GM12891 (cell line): Measurements from ENCODE around the gene GTPBP1.
A peak's percentile ranks its signal among the peaks of the same experiment; 100 is the strongest.

Experiments
- DNase-seq: peaks from one replicate; pipeline ENCODE4 v3.0.0; 2011; ENCODE audit warnings: low spot score; ENCODE audit not compliant: insufficient read length
- FAIRE-seq: peaks from 2 replicates; lab custom pipeline; 2011; peaks lifted over from hg19 to GRCh38; lab: Jason Lieb, UNC
- PAX5 ChIP-seq: IDR thresholded peaks from 2 replicates; pipeline ENCODE4 v1.6.1; 2011; ENCODE audit warnings: low read length, moderate library complexity, mild to moderate bottlenecking; ENCODE audit not compliant: insufficient read depth, severe bottlenecking
- POLR2A ChIP-seq: IDR thresholded peaks from 2 replicates; pipeline ENCODE4 v1.6.1; 2011; ENCODE audit warnings: low read depth, low read length, control low read depth
- POLR2AphosphoS5 ChIP-seq: IDR thresholded peaks from 2 replicates; pipeline ENCODE4 v1.6.1; 2011; ENCODE audit warnings: low read depth, low read length, control low read depth
- POU2F2 ChIP-seq: IDR thresholded peaks from 2 replicates; pipeline ENCODE4 v1.6.1; 2011; ENCODE audit warnings: low read depth, mild to moderate bottlenecking, control low read depth, low read length, moderate library complexity
- SPI1 ChIP-seq: IDR thresholded peaks from 2 replicates; pipeline ENCODE4 v1.6.1; 2011; ENCODE audit warnings: low read depth, low read length, control low read depth
- TAF1 ChIP-seq: IDR thresholded peaks from 2 replicates; pipeline ENCODE4 v1.6.1; 2011; ENCODE audit warnings: low read depth, low read length, control low read depth

The GTPBP1 gene

DNA sequence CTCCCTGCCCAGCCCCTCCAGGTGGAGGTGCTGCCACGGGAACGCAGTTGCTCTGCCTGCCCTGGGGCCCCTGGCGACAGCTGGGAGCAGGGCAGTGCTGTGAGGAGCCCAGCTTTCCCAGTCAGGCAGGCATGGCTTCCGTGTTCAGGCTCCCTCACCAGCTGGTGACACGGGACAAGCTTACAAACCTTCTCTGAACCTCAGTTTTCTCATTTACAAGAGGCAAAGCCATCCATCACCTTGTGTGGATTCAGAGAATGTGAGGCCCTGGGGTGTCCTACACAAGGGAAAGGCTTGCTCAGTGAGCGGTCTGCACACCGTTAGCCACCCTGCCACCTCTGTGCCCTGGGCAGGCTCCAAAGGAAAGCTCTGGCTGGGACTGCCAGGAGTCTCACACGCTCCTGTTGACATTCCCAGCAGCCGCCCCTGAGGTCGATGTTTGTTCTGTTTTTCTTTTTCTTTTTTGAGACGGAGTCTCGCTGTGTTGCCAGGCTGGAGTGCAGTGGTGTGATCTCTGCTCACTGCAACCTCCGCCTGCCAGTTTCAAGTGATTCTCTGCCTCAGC lies 26.6 kb downstream of the GTPBP1 start:
- no peak for DNase-seq
- no peak for TF ChIP-seq PAX5
- TF ChIP-seq POLR2A: peak; percentile 44; the same call in 1 of the 2 replicates
- no peak for TF ChIP-seq POU2F2
- TF ChIP-seq POLR2AphosphoS5: no peak
- no peak for FAIRE-seq

GRCh38 chr22:38733329-38733723 lies 27.6 kb downstream of the GTPBP1 start:
- TF ChIP-seq POU2F2: peak; percentile 18; the same call in 1 of the 2 replicates
- TF ChIP-seq SPI1: no peak
- peak; percentile 63 for TF ChIP-seq POLR2AphosphoS5
- FAIRE-seq (peak; percentile 84), DNase-seq (no peak)

DNA sequence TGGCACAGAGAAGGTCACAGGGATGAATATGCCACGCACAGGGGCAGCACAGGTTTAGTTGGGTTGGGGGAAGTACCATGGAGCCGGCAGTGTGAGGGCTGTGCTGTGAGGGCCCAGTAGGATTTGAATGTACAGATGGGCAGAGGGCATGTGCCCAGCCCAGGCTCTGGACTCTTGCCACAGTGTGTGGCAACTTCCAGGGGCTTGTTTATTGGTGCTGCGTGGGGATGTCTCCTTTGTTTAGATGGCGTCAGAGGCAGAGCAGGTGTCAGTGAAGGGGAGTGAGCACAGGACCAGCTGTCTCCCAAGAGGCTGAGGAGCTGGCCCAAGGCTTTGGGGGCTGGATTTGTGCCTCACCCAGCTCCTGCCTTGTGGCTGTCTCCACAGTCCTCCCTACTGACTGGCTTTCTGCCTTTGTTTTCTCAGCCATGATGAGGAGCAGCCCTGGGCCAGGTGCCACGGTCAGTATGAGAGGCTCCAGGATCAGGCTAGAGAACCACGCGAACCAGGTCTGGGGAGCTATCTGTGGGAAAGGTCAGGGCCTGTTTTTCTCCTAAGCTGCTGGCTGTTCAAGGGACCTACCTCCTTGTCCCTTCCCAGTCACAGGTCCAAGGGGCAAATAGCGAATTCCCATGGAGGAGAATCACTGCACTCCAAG lies 28.1 kb downstream of the GTPBP1 start:
- 0 out of 2 replicates have a peak, but pooled peaks have one; percentile 3 for TF ChIP-seq POU2F2
- no peak for TF ChIP-seq TAF1
- no peak for TF ChIP-seq SPI1
- TF ChIP-seq PAX5: no peak
- TF ChIP-seq POLR2A: no peak; the same call in 1 of the 2 replicates
- no peak; the same call in 1 of the 2 replicates for TF ChIP-seq POLR2AphosphoS5
- DNase-seq: no peak
- FAIRE-seq: peak; percentile 26

- FAIRE-seq: no peak
- no peak for TF ChIP-seq POU2F2
- TF ChIP-seq POLR2A: no peak
- TF ChIP-seq TAF1: no peak
- TF ChIP-seq POLR2AphosphoS5: no peak
- no peak for TF ChIP-seq SPI1
- no peak for TF ChIP-seq PAX5
- DNase-seq: no peak
These were observed 28.8 kb downstream of the GTPBP1 start for GRCh38 chr22:38734421-38735100.

DNA sequence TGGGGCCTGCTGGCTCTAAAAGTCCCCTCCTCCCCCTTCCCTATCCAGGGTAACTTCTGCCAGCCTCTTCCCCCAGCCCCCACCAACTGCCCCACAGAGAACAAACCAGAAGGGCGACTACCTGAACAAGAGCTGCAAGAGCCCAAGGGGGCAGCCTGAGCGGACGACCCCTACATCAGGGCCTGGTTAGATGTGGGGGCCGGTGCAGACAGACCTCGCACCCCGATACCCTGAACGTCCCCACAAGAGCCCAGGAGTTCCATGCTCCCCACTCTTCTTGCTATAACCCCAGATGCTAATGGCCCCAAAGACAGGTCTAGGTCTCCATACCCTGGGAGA lies 29.4 kb downstream of the GTPBP1 start:
- FAIRE-seq (no peak), DNase-seq (no peak)
- no peak for TF ChIP-seq POLR2A
- TF ChIP-seq POU2F2: no peak
- no peak for TF ChIP-seq TAF1
- no peak for TF ChIP-seq SPI1
- TF ChIP-seq PAX5: no peak
- TF ChIP-seq POLR2AphosphoS5: no peak

- no peak for FAIRE-seq
- TF ChIP-seq TAF1: no peak
- TF ChIP-seq POLR2A: peak; percentile 21; the same call in 1 of the 2 replicates
- peak; percentile 68 for TF ChIP-seq POLR2AphosphoS5
- TF ChIP-seq SPI1: no peak
- no peak for TF ChIP-seq POU2F2
- no peak for DNase-seq
These were observed 29.9 kb downstream of the GTPBP1 start for GRCh38 chr22:38735465-38736256.

- TF ChIP-seq TAF1: no peak
- TF ChIP-seq POU2F2: no peak
- no peak for TF ChIP-seq POLR2AphosphoS5
- no peak for TF ChIP-seq POLR2A
- no peak for TF ChIP-seq PAX5
- TF ChIP-seq SPI1: no peak
- DNase-seq (no peak), FAIRE-seq (no peak)
These were observed 30.5 kb downstream of the GTPBP1 start for GRCh38 chr22:38736257-38736570.

- no peak for DNase-seq
- TF ChIP-seq PAX5 (no peak), TAF1 (no peak), POLR2AphosphoS5 (no peak), POLR2A (no peak), POU2F2 (no peak), SPI1 (no peak)
- FAIRE-seq: no peak
These were observed 31.7 kb downstream of the GTPBP1 start for GRCh38 chr22:38737302-38738060.
